Measurements from ENCODE around the gene ZNF226.
A peak's percentile ranks its signal among the peaks of the same experiment; 100 is the strongest.
"Not testable (repeated sequence)": the region's sequence is repeated elsewhere in the genome, so short reads cannot be mapped to it uniquely, and the experiment has no call there.

The ZNF226 gene

GRCh38 chr19:44164673-44165512, at the start of gene ZNF226:
ZNF226 (plus strand) TSS chr19:44165100; CDS start chr19:44170081, 4,981 bp downstream.
- peak; percentile 93 to 97 for DNase-seq

GRCh38 chr19:44121162-44121561, 43.7 kb upstream of the ZNF226 start:
- DNase-seq, result not testable (repeated sequence)

- DNase-seq, result no peak
Observed at GRCh38 chr19:44131955-44132354, 32.9 kb upstream of the ZNF226 start.

GRCh38 chr19:44141191-44142058, 23.5 kb upstream of the ZNF226 start, which contains the start of gene ZNF234:
ZNF234 (plus strand) TSS chr19:44141554; CDS start chr19:44144633, 3,079 bp downstream.
- peak; percentile 67 to 86 for DNase-seq

- no peak for DNase-seq
Observed at GRCh38 chr19:44142059-44142433, 22.9 kb upstream of the ZNF226 start.

- DNase-seq, result no peak
Observed at GRCh38 chr19:44149776-44150175, 15.1 kb upstream of the ZNF226 start.

- DNase-seq, result no peak
Observed at GRCh38 chr19:44151491-44151890, 13.4 kb upstream of the ZNF226 start.

GRCh38 chr19:44156475-44156874, 8.4 kb upstream of the ZNF226 start:
- DNase-seq, result no peak

GRCh38 chr19:44163789-44164188, 1.1 kb upstream of the ZNF226 start:
- DNase-seq, result no peak

- DNase-seq, result no peak
Observed at GRCh38 chr19:44164327-44164672, 600 bp upstream of the ZNF226 start.

GRCh38 chr19:44170660-44171059, 5.8 kb downstream of the ZNF226 start:
- DNase-seq, result not testable (repeated sequence)

GRCh38 chr19:44176590-44176989, 11.7 kb downstream of the ZNF226 start:
- no peak for DNase-seq

- DNase-seq, result no peak
Observed at GRCh38 chr19:44180968-44181367, 16.1 kb downstream of the ZNF226 start.

GRCh38 chr19:44182145-44182544, 17.2 kb downstream of the ZNF226 start:
- no peak for DNase-seq

GRCh38 chr19:44190020-44190419, 25.1 kb downstream of the ZNF226 start:
- DNase-seq, result no peak

- DNase-seq, result no peak
Observed at GRCh38 chr19:44192127-44192526, 27.2 kb downstream of the ZNF226 start.

GRCh38 chr19:44196772-44197171, 31.9 kb downstream of the ZNF226 start:
- DNase-seq, result no peak

GRCh38 chr19:44202470-44202869, 37.6 kb downstream of the ZNF226 start:
- DNase-seq, result no peak

GRCh38 chr19:44202974-44203373, 38.1 kb downstream of the ZNF226 start:
- DNase-seq, result no peak

GRCh38 chr19:44203877-44204276, 39.0 kb downstream of the ZNF226 start:
- not testable (repeated sequence) for DNase-seq

GRCh38 chr19:44204772-44205171, 39.9 kb downstream of the ZNF226 start:
- no peak for DNase-seq

- peak; percentile 91 to 96 for DNase-seq
Observed at GRCh38 chr19:44207126-44207803, 42.4 kb downstream of the ZNF226 start.

GRCh38 chr19:44212250-44212865, 47.5 kb downstream of the ZNF226 start, which contains the start of gene ZNF227:
ZNF227 (plus strand) TSS chr19:44212532; CDS start chr19:44217793, 5,261 bp downstream.
- peak; percentile 94 to 95 for DNase-seq

Data from NCI-H446 (cell line).